Neuron (in vitro differentiated cells): ENCODE measurements around the gene ZNF630.
"Not testable (repeated sequence)": the region's sequence is repeated elsewhere in the genome, so short reads cannot be mapped to it uniquely, and the experiment has no call there.

Experiments used
- H2AFZ ChIP-seq: one replicate; pipeline ENCODE4 v1.6.1; 2013; ENCODE audit warnings: low read depth, mild to moderate bottlenecking, inconsistent platforms, low read length, moderate library complexity
- H3K27me3 ChIP-seq: one replicate; pipeline ENCODE4 v1.6.1; 2013; ENCODE audit warnings: low read length; ENCODE audit not compliant: insufficient read depth
- H3K36me3 ChIP-seq: one replicate; pipeline ENCODE4 v1.6.1; 2013; ENCODE audit warnings: low read length; ENCODE audit not compliant: insufficient read depth
- H3K4me1 ChIP-seq: one replicate; pipeline ENCODE4 v1.6.1; 2013; ENCODE audit warnings: low read length; ENCODE audit not compliant: insufficient read depth
- H3K4me3 ChIP-seq: 2 replicates; pipeline ENCODE4 v1.5.1; 2013; ENCODE audit warnings: mild to moderate bottlenecking, low read length, moderate library complexity
- H3K9me3 ChIP-seq: one replicate; pipeline ENCODE4 v1.6.1; 2013; ENCODE audit warnings: low read length

ZNF630 gene

DNA sequence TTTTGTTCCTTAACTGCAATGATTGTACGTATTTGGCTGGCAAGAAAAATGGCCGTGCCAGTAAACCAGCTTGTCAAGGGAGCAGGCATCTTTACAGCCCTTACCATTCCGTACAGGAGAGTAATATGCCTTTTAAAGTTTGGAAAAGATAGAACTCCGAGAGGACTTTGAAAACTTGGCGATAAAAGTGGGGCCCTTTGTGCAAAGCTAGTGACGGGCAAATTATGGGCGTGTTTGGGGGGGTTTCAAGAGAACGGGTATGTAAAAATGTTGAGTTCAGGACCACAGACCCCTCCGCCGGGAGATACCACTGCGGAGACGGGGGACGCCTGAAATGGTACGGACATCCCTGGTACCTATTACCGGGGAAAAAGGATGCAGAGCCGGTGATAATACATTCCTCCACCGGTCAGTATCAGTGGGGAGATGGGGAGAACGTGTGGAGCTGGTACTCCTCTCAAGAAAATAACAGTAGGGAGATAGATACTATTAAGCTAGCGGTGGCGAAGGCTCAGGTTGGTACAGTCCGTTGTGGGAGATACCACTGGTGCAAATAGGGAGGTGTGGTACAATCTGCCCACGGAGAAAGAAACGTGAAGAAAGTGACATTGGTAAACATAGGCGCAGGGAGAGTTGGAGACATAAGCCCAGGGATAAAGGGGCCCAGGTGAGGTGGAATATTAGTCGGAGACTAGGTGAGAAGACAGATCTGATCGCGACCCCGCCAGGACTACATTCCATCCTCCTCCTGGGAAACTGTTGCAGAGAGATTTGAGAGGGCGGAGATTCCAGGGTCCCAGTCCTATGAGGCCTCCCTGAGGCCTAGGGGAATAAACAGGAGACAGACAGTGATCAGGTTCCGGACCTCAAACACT lies 50.2 kb downstream of the ZNF630 start:
- Histone ChIP-seq H3K27me3 (no peaks in the 10 kb centered on the region), H3K4me1 (no peaks in the 10 kb centered on the region), H3K36me3 (no peaks in the 10 kb centered on the region), H3K9me3 (peaks cover 2% of the 10 kb centered on the region), H2AFZ (peak overlapping the region; percentile 92), H3K4me3 (peak overlapping the region; percentile 96)

- not testable (repeated sequence) for H3K4me3 ChIP-seq, H3K9me3 ChIP-seq, H3K36me3 ChIP-seq, H3K4me1 ChIP-seq, H3K27me3 ChIP-seq
- peak overlapping the region; percentile 92 for H2AFZ ChIP-seq
Observed at GRCh38 chrX:48020472-48020871, 51.0 kb downstream of the ZNF630 start.

DNA sequence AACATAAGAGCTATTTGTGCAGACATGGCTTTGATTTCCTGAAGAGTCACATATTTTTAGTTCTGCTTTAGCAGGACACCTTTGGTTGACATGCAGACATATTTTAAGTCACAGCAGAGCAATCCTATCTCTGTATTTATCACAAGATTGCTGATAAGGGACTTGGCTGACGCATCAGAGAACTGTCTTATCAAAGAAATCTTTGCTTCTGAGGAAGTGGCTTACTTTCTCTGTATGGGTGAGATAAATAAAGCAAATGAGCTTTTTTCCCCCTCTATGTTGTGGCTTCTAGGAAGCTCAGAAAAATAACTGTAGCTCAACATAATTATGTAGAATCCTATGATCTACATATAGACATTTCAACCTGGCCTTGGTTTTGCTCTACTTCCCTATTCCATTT lies 51.5 kb downstream of the ZNF630 start:
- not testable (repeated sequence) for H3K4me3 ChIP-seq, H2AFZ ChIP-seq, H3K36me3 ChIP-seq, H3K9me3 ChIP-seq, H3K27me3 ChIP-seq, H3K4me1 ChIP-seq

DNA sequence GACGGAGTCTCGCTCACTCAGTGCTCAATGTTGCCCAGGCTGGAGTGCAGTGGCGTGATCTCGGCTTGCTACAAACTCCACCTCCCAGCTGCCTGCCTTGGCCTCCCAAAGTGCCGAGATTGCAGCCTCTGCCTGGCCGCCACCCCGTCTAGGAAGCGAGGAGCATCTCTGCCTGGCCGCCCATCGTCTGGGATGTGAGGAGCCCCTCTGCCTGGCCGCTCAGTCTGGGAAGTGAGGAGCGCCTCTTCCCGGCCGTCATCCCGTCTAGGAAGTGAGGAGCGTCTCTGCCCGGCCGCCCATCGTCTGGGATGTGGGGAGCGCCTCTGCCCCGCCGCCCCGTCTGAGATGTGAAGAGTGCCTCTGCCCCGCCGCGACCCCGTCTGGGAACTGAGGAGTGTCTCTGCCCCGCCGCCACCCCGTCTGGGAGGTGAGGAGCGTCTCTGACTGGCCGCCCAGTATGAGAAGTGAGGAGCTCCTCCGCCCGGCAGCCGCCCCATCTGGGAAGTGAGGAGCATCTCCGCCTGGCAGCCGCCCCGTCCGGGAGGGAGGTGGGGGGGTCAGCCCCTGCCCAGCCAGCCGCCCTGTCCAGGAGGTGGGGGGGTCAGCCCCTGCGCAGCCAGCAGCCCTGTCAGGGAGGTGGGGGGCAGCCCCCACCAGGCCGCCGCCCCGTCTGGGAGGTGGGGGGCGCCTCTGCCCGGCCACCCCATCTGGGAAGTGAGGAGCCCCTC lies 54.7 kb downstream of the ZNF630 start:
- H2AFZ ChIP-seq, result not testable (repeated sequence)

GRCh38 chrX:48009445-48009960 lies 61.9 kb downstream of the ZNF630 start:
- not testable (repeated sequence) for H3K27me3 ChIP-seq, H3K4me1 ChIP-seq, H2AFZ ChIP-seq, H3K4me3 ChIP-seq, H3K36me3 ChIP-seq, H3K9me3 ChIP-seq

More for the DNA sequence above, 54.7 kb downstream of the ZNF630 start:
- H3K4me1 ChIP-seq, H3K36me3 ChIP-seq, H3K4me3 ChIP-seq, H3K9me3 ChIP-seq, H3K27me3 ChIP-seq: not testable (repeated sequence)
